Measurements from ENCODE around the gene TRIM29. TPM values are rescaled to one million over a fixed set of nuclear protein-coding genes. Genes with fewer than 3 reads are reported as not detected.
A peak's percentile ranks its signal among the peaks of the same experiment; 100 is the strongest.

The TRIM29 gene
- total RNA-seq, 1 donor from 2014 or later: not detected

DNA sequence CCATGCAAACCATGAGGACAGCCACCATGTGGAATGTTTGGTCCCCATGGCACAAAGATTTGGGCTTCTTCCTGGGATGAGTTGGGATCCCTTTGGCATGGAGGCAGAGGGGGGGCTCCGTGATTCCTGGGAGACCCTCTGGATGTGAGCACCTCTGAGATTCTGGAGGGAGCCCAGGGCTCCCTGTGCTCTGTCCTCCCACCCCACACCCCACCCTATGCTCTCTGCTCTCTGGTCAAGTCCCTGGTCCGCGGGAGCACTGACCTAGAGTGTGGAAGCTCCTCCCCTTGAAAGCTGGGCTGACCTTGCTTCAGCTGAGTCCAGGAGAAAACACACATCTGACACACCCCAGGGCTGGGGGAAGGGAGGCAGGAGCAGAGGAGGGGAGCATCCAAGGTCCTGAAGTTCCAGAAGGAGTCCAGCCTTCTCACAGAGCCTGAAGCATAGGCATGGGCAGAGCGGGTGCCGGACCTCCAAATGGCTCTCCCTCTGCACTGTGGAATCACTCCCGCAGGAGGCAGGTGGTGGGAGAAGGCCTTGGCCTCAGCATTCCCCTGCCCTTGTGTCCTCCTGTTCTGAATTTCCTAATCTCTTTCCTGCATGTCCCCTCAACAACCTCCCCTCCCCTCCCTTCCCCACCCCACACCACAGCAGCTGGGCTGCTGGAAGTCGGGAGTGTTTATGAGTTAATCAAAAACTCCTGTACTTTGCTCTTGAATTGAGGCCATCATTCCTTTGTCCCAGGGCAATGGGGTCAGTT, 47.2 kb upstream of the TRIM29 start:
- no peak for DNase-seq (ENCODE audit: low spot score, unreplicated experiment)
- Mint-ChIP-seq H3K4me3 (ENCODE audit: low read depth) (no peak overlapping the region), H3K27me3 (no peaks in the 10 kb centered on the region), H3K36me3 (ENCODE audit: insufficient read depth) (no peaks in the 10 kb centered on the region), H3K27ac (peak overlapping the region; percentile 35), H3K4me1 (ENCODE audit: low read depth) (peaks cover 43% of the 10 kb centered on the region), H3K9me3 (ENCODE audit: low read depth) (no peaks in the 10 kb centered on the region)
- no peak for TF ChIP-seq CTCF (IDR thresholded peaks at IDR 0.05; ENCODE audit: unreplicated experiment)

DNA sequence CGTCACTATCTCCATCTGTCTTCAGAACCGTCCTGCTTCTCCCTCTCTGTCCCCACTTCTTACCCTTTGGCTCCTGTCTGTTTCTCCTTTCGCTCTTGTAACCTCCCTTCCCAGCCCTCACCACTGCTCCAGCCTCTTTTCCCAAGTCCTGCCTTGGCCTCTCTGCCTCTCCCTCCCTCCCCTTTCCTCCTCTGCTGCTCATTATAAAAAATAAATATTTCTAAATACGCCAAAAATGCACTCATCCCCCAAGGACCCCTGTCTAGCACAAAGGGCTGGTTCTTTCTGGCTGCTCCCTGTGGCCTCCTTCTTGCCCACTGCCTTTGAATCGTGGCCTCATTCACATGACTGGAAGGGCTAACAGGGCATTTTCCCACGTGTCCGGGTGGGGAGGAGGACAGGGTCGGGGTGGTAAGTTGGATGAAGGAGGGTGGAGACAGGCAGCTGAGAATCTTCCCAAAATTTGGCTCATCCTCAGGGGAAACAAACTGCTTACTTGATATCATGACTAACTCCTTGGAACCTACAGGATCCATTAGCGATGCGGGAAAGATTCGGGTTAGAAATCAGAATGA, 46.5 kb upstream of the TRIM29 start:
- Mint-ChIP-seq H3K27ac (no peak overlapping the region), H3K4me1 (ENCODE audit: low read depth) (peaks cover 43% of the 10 kb centered on the region), H3K36me3 (ENCODE audit: insufficient read depth) (no peaks in the 10 kb centered on the region), H3K27me3 (peaks cover 3% of the 10 kb centered on the region), H3K4me3 (ENCODE audit: low read depth) (no peak overlapping the region), H3K9me3 (ENCODE audit: low read depth) (no peaks in the 10 kb centered on the region)
- DNase-seq (ENCODE audit: low spot score, unreplicated experiment): peak; percentile 4
- TF ChIP-seq CTCF (IDR thresholded peaks at IDR 0.05; ENCODE audit: unreplicated experiment): no peak

GRCh38 chr11:120183701-120184141, 45.8 kb upstream of the TRIM29 start:
- H3K27me3 Mint-ChIP-seq: peaks cover 8% of the 10 kb centered on the region
- TF ChIP-seq CTCF (IDR thresholded peaks at IDR 0.05; ENCODE audit: unreplicated experiment): no peak
- no peak overlapping the region for H3K27ac Mint-ChIP-seq
- H3K9me3 Mint-ChIP-seq (ENCODE audit: low read depth): no peaks in the 10 kb centered on the region
- peaks cover 43% of the 10 kb centered on the region for H3K4me1 Mint-ChIP-seq (ENCODE audit: low read depth)
- DNase-seq (ENCODE audit: low spot score, unreplicated experiment): peak; percentile 5
- H3K4me3 Mint-ChIP-seq (ENCODE audit: low read depth): no peak overlapping the region
- no peaks in the 10 kb centered on the region for H3K36me3 Mint-ChIP-seq (ENCODE audit: insufficient read depth)

DNA sequence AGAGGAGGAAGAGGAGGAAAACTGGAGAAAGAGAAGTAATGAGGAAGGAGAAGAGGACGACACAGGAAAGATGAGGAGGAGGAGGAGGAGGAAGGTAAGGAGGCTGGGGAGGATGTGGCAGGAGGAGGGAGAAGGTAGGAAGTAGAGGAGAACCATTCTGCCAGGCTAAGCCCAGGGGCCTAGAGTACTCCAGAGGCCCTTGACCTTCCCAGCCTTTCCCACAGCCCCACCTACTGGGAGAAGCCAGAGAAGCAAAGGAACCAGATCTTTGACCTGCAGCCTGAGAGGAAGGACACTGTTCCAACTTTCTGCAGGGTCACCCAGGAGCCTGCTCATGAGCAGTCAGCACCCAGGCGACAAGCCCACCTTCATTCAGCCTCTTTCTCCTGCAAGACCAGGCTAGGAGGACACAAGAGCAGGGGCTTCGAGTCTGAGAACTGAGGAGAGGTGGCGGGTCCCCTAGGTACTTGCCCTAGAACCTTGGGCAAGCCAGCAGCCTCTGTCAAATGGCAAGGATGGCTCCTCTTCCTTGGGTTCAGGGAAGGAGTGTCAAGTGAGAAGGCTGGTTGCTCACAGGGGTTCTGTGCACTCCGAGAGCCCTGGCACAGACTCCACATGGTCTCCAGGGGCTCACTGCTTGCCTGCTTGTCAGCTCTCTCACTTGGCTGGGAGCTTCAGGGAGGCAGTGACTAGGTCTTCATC, 45.0 kb upstream of the TRIM29 start:
- Mint-ChIP-seq H3K9me3 (ENCODE audit: low read depth) (no peaks in the 10 kb centered on the region), H3K27ac (no peak overlapping the region), H3K4me3 (ENCODE audit: low read depth) (no peak overlapping the region), H3K27me3 (peaks cover 8% of the 10 kb centered on the region), H3K36me3 (ENCODE audit: insufficient read depth) (no peaks in the 10 kb centered on the region), H3K4me1 (ENCODE audit: low read depth) (peaks cover 39% of the 10 kb centered on the region)
- peak; percentile 23 for DNase-seq (ENCODE audit: low spot score, unreplicated experiment)
- peak; percentile 58 for TF ChIP-seq CTCF (IDR thresholded peaks at IDR 0.05; ENCODE audit: unreplicated experiment)

DNA sequence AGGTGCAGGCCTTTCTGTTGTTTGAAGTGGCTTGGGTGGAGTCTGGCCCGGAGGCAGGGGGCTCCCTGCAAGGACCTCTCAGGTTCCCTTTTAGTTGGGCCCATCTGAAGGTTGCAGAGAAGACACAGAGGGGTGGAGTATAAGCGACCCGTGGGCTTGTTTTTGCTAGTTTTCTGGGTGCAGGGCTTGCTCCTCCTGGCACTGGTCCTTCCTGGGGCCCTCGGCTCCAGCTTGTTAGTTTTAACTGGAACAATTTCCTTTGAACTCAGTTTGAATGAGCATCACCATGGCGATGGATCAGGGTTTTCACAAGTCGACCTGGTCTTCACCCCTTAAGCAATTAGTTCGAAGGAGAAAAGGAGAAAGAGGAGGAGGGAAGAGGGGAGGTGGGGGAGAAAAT, 44.5 kb upstream of the TRIM29 start:
- H3K9me3 Mint-ChIP-seq (ENCODE audit: low read depth): no peaks in the 10 kb centered on the region
- peaks cover 12% of the 10 kb centered on the region for H3K27me3 Mint-ChIP-seq
- no peak overlapping the region for H3K27ac Mint-ChIP-seq
- no peaks in the 10 kb centered on the region for H3K36me3 Mint-ChIP-seq (ENCODE audit: insufficient read depth)
- peak; percentile 8 for DNase-seq (ENCODE audit: low spot score, unreplicated experiment)
- H3K4me3 Mint-ChIP-seq (ENCODE audit: low read depth): no peak overlapping the region
- TF ChIP-seq CTCF (IDR thresholded peaks at IDR 0.05; ENCODE audit: unreplicated experiment): no peak
- H3K4me1 Mint-ChIP-seq (ENCODE audit: low read depth): peaks cover 34% of the 10 kb centered on the region

Data from progenitor cell of endocrine pancreas (in vitro differentiated cells).